Esophagus squamous epithelium (tissue), 4 donors: ENCODE results near the gene ESYT1.

Source experiments
- CTCF ChIP-seq, 6 experiments: fragments of 450-650 bp in 4 of 6; fragments of 200-600 bp in 2 of 6; sonication (generic) in 2 of 6; IDR thresholded peaks; one replicate each; pipeline ENCODE4 v1.5.1; 2016 to 2019; ENCODE audit warnings: antibody characterized with exemption in 6 of 6, mild to moderate bottlenecking in 4 of 6, moderate library complexity in 4 of 6
- POLR2A ChIP-seq, 4 donors: fragments of 450-650 bp; IDR thresholded peaks; one replicate each; pipeline ENCODE4 v1.6.1; 2017; ENCODE audit warnings: antibody characterized with exemption in 4 of 4, mild to moderate bottlenecking in 4 of 4, moderate library complexity in 3 of 4

- TF ChIP-seq CTCF (IDR thresholded peaks at IDR 0.05): peak; percentile 57 to 90 (median 74)
- no peak for TF ChIP-seq POLR2A (IDR thresholded peaks at IDR 0.05)
Measured at GRCh38 chr12:56151672-56152131, 23.6 kb downstream of the ESYT1 start.
